Measurements from ENCODE around the gene CLCNKA. TPM values are rescaled to one million over a fixed set of nuclear protein-coding genes. Genes with fewer than 3 reads are reported as not detected.
"Not testable (repeated sequence)": the region's sequence is repeated elsewhere in the genome, so short reads cannot be mapped to it uniquely, and the experiment has no call there.

CLCNKA gene
- total RNA-seq, 4 donors from 2014 or later: 2.9 TPM; not detected in 3

DNA sequence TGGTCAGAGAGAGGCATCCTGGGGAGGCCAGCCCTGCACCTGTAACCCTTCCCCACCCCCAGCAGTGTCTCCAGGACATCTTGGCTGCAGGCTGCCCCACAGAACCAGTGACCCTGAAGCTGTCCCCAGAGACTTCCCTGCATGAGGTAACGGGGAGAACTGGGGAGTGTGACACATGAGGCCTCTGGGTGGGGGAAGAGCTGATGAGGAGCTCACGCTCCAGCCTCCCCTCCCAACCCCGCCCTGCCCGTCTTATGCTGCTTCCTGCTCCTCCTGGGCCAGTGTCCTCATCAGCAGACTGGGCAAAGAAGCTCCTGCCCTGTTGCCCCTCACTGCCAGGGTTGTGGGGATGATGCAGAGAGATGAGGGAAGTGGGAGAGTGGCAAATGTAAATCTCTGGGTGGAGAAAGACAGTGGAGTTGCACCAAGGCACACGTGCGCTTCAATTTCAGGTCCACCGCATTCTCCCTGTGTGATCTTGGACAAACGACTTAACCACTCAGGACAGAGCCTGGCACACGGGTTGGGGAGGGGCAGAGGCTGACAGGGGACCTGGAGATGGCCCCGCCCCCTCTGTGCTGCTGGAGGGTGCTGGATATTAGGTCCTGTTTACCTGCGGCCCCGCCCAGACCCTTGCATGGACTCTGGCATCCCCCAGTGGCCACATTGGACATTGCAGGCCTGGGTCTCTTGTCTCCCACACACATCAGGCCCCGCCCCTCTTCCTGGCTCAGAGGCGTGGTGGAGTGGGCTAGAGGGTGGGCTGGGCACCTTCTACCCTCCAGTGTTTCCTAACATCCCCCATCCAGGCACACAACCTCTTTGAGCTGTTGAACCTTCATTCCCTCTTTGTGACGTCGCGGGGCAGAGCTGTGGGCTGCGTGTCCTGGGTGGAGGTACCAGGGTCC, 34.0 kb downstream of the CLCNKA start:
- no peaks in the 10 kb centered on the region for H3K4me1 ChIP-seq
- intact Hi-C loops (cut with DNase I; ENCODE audit: low total_unique reads): loop anchor here (2.0 kb wide), 1 partner anchor 47 kb away; no protein-coding TSS in a partner anchor
- no peaks in the 10 kb centered on the region for H3K9me3 ChIP-seq
- peak; percentile 85 to 88 for DNase-seq
- H3K4me3 ChIP-seq: no peak overlapping the region
- H3K27ac ChIP-seq: no peak overlapping the region
- TF ChIP-seq POLR2A (IDR thresholded peaks at IDR 0.05) (no peak), CTCF (IDR thresholded peaks at IDR 0.05) (peak; percentile 87 to 97 (median 96))
- no peaks in the 10 kb centered on the region for H3K27me3 ChIP-seq
- no peaks in the 10 kb centered on the region for H3K36me3 ChIP-seq

DNA sequence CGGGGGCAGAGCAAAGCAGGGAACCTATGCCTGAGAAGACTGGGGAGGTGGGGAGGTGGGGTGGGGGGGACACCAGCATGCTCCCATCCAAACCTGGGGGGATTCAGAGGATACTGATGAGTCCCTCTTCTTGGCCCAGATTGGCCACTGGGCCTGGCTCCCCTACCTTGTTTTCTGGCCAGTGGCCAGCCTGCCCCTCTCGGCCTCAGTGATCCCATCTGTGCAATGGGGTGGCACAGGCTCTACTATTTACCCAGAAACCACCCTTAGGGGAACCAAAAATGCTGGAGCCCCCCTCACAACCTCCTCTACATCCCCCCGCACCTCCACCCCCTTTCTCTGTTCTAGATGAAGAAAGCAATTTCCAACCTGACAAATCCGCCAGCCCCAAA, 34.7 kb downstream of the CLCNKA start:
- not testable (repeated sequence) for H3K9me3 ChIP-seq, H3K4me1 ChIP-seq, H3K4me3 ChIP-seq, H3K27ac ChIP-seq, H3K36me3 ChIP-seq, H3K27me3 ChIP-seq, DNase-seq
- intact Hi-C loops (cut with DNase I; ENCODE audit: low total_unique reads): loop anchor here (2.0 kb wide), 1 partner anchor 48 kb away; no protein-coding TSS in a partner anchor

- intact Hi-C loops (cut with DNase I; ENCODE audit: low total_unique reads): loop anchor here (2.0 kb wide), 1 partner anchor 49 kb away; no protein-coding TSS in a partner anchor
These were observed 35.6 kb downstream of the CLCNKA start for GRCh38 chr1:16057314-16057915.

DNA sequence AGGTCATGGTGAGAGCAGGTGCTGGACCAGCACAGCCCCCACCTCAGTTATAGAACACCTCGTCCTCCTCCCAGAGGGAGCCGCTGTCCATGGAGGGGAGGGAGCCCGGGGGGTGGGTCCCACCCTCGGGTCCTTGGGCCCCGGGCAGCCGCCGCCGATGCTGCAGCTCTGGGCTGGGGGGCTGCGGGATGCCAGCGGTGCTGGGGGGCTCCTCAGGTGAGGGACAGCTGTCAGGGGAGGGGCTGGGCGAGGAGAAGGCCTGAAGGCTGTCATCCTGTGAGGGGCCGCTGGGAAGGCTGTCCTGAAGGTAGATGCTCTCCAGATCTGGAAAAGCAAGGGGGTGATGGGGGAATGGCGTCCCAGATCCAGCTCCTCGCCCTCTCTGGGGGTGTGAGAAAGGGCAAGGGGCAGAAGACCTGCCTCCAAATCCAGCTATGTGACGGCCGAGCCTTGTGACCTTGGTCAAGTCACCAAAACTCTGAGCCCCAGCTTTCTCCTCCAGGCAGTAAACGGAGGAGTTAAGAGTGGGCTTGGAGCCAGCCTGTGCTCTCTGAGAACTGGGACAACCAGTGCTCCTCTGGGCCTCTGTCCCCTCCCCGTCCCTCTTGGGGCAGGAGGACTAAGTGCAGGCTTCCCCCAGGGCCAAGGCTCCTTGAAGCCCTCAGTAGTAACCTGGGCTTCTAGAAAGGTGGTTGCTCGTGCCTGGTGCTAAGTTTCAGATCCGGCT, 36.7 kb downstream of the CLCNKA start:
- H3K9me3 ChIP-seq; H3K4me1 ChIP-seq; intact Hi-C loops (cut with DNase I; ENCODE audit: low total_unique reads); H3K4me3 ChIP-seq; H3K27ac ChIP-seq; DNase-seq; H3K27me3 ChIP-seq; H3K36me3 ChIP-seq: not testable (repeated sequence)

More at GRCh38 chr1:16057314-16057915, 35.6 kb downstream of the CLCNKA start:
- not testable (repeated sequence) for DNase-seq, H3K36me3 ChIP-seq, H3K4me1 ChIP-seq, H3K4me3 ChIP-seq, H3K27ac ChIP-seq, H3K9me3 ChIP-seq, H3K27me3 ChIP-seq

DNA sequence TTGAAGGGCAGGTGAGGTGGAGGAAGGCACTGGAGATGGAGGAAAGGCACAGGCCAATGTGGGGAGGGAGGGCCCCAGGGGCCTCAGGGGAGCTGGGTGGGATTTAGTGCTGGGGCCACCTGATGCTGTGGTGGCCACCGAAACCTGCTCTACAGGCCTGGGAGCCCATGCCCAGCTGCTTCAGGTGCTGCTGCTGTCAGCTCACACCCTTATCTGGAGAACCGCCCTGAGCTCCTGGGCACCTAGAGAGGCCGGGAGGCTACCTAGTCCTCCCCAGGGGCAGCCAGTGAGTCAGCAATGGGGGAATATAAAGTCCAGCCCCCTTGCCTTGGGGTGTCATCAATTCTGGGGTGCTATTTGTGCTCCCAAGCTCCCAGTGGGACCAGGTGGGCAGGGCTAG, 39.4 kb downstream of the CLCNKA start:
- Histone ChIP-seq H3K36me3 (no peaks in the 10 kb centered on the region), H3K4me1 (no peaks in the 10 kb centered on the region), H3K27me3 (no peaks in the 10 kb centered on the region), H3K27ac (no peak overlapping the region), H3K4me3 (no peak overlapping the region), H3K9me3 (no peaks in the 10 kb centered on the region)
- TF ChIP-seq CTCF (IDR thresholded peaks at IDR 0.05) (no peak), POLR2A (IDR thresholded peaks at IDR 0.05) (no peak)
- intact Hi-C loops (cut with DNase I; ENCODE audit: low total_unique reads): no loop called here
- no peak for DNase-seq

DNA sequence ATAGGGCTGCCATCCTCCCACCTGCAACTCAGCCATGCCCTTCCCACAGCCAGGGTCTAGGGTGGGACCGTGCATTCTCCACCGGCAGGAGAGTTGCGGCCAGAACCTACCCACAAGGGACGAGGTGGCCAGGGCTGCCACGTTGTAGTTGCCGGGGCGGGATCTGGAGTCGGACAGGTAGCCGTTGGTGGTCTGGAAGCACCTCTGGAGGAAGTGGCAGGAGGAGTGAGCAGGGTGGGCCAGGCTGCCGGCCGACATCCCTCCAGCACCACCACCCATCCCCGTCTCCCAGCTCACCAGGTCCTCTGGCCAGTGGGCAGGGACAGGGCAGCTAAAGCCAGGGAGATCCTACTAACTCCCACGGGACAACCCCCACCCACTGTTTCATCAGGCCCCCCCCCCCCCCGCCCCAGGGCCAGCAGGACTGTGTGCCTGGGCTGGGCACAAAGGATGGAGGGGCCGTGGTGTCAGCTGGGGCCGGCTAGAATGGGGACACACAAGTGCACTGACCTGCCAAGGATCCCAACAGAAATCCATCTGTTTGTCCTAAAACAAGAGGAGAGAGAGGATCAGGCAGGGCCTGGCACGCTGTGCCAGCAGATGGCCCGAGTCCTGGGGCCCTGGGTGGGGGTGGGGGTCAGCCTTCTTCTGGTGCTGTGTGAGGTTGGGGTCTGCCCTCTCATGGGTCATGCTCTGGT, 40.3 kb downstream of the CLCNKA start:
- H3K4me1 ChIP-seq; intact Hi-C loops (cut with DNase I; ENCODE audit: low total_unique reads); H3K27me3 ChIP-seq; H3K4me3 ChIP-seq; DNase-seq; H3K36me3 ChIP-seq; H3K9me3 ChIP-seq; H3K27ac ChIP-seq: not testable (repeated sequence)

- H3K4me1 ChIP-seq; intact Hi-C loops (cut with DNase I; ENCODE audit: low total_unique reads); H3K27me3 ChIP-seq; H3K9me3 ChIP-seq; H3K36me3 ChIP-seq; H3K4me3 ChIP-seq; H3K27ac ChIP-seq; DNase-seq: not testable (repeated sequence)
These were observed 40.8 kb downstream of the CLCNKA start for GRCh38 chr1:16062687-16063075.
